RWPE1 (cell line): ENCODE measurements around the gene DDX24.

Source experiments
- CTCF ChIA-PET: fragments of 350-600 bp; sonication (Branson Sonifier 250); formaldehyde crosslinking; extraction: SDS; loops from one replicate; lab custom pipeline; 2021; lab: Yijun Ruan, JAX
- POLR2A ChIA-PET: fragments of 400-600 bp; formaldehyde crosslinking; extraction: SDS; loops from one replicate; lab custom pipeline; 2020; ENCODE audit warnings: antibody characterized with exemption; ENCODE audit not compliant: low non-redundant PET; lab: Yijun Ruan, JAX
- DNase-seq: peaks from one replicate; pipeline ENCODE4 v3.0.0; 2012; ENCODE audit warnings: low spot score
- H3K27ac ChIP-seq: fragments of 450-650 bp; 2 replicates; pipeline ENCODE4 v1.5.1; 2017
- TF ChIP-seq, protein P1 (sequence below): fragments of 450-650 bp; conservative IDR thresholded peaks from 2 replicates; pipeline ENCODE4 v1.5.1; 2017; ENCODE audit warnings: low read depth, mild to moderate bottlenecking

Gene DDX24

GRCh38 chr14:94030571-94030970, 50.4 kb downstream of the DDX24 start:
- ChIA-PET POLR2A (no interaction called here), CTCF (interaction anchor here (0.6 kb wide), 1 partner anchor 1175 kb away, joined by 3 read pairs; no protein-coding TSS in a partner anchor)
- DNase-seq, result no peak
- TF ChIP-seq, protein P1, sequence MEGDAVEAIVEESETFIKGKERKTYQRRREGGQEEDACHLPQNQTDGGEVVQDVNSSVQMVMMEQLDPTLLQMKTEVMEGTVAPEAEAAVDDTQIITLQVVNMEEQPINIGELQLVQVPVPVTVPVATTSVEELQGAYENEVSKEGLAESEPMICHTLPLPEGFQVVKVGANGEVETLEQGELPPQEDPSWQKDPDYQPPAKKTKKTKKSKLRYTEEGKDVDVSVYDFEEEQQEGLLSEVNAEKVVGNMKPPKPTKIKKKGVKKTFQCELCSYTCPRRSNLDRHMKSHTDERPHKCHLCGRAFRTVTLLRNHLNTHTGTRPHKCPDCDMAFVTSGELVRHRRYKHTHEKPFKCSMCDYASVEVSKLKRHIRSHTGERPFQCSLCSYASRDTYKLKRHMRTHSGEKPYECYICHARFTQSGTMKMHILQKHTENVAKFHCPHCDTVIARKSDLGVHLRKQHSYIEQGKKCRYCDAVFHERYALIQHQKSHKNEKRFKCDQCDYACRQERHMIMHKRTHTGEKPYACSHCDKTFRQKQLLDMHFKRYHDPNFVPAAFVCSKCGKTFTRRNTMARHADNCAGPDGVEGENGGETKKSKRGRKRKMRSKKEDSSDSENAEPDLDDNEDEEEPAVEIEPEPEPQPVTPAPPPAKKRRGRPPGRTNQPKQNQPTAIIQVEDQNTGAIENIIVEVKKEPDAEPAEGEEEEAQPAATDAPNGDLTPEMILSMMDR, result no peak
- H3K27ac ChIP-seq, result no peak overlapping the region

DNA sequence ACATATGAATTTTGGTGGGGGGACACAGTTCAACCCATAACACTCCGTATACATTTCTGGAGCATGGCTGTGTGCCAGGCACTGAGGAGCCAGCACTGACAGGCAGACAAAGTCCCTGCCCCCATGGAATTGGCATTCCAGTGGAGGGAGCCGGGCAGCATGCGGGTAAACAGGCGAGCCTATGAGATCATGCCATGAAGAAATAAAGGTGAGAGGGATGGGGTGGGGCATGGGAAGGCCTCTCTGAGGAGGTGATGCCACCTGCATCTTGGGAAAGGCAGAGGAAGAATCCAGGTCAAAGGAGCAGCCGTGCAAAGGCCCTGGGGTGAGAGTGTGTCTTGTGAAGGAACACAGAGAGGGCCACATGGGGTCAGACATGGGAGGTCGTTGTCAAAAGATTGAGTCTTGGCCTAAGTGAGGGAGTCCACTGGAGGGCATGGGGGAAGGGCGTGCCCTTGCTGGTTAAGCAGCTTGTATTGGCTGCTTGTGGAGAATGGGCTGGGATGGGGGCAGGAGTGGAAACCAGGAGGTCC, 51.3 kb downstream of the DDX24 start:
- no peak overlapping the region for H3K27ac ChIP-seq
- DNase-seq, result no peak
- CTCF ChIA-PET, result interaction anchor here (0.6 kb wide), 1 partner anchor 107 kb away, joined by 4 read pairs; no protein-coding TSS in a partner anchor
- POLR2A ChIA-PET, result no interaction called here
- TF ChIP-seq, protein P1, result no peak

GRCh38 chr14:94029265-94029664, 51.7 kb downstream of the DDX24 start:
- no peak for DNase-seq
- ChIA-PET POLR2A (no interaction called here), CTCF (no interaction called here)
- H3K27ac ChIP-seq, result no peak overlapping the region
- TF ChIP-seq, protein P1, result no peak

DNA sequence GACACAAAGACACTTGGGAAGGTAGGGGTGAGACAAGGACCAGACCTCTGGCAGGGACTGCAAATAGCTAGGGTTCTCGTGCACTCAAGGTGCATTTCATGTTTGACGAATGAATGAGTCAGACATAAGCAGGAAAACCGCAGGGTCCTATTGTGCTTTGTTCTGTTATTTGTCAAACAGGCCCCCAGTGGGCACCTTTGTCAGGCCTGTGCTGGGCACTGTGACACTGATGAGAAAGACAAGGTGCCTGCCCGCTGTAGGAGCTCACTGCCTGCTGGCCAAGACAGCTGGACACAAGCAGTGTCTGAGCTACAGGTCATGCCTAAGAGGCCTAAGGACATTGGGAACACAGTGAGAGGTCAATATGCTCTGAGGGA, 52.6 kb downstream of the DDX24 start:
- TF ChIP-seq, protein P1, result no peak
- CTCF ChIA-PET, result interaction anchor here (0.6 to 1.2 kb wide), 2 partner anchors 11 to 108 kb away, joined by 3 to 7 read pairs; no protein-coding TSS in a partner anchor
- no peak overlapping the region for H3K27ac ChIP-seq
- POLR2A ChIA-PET, result no interaction called here
- peak; percentile 66 for DNase-seq

- no peak overlapping the region for H3K27ac ChIP-seq
- POLR2A ChIA-PET, result no interaction called here
- TF ChIP-seq, protein P1, result no peak
- CTCF ChIA-PET, result interaction anchor here (0.6 to 1.8 kb wide), 3 partner anchors 8 to 109 kb away, joined by 3 to 7 read pairs (median 7); no protein-coding TSS in a partner anchor
- peak; percentile 30 for DNase-seq
These were observed 53.2 kb downstream of the DDX24 start for GRCh38 chr14:94027566-94028449.

DNA sequence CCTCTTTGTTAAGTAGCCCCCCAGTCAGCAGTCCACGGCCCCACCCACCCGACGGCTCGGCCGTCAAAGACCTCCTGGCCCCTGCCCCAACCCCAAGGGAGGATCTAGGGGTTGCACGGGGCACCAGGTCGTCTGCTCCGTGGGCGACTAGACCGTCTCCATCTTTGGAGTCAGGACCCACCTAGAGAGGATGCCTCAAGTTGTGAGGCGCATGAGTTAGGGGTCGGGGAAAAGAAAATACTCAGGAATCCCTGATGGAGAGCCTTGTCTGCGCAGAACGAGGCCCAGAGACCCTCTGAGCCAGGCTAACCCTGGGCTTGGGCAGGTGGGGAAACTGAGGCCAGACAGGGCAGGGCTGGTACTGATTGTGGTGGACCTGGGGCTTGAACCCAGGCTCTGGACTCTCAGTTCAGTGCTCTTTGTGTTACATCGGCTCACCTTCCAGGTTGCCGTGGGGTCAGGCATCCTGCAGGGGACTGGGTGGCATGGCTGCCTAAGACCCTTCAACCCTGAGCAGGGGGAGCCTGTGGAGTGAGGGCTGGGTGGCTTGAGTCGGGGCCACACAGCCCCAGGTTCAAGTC, 54.0 kb downstream of the DDX24 start:
- no peak overlapping the region for H3K27ac ChIP-seq
- TF ChIP-seq, protein P1, result no peak
- ChIA-PET CTCF (interaction anchor here (1.2 to 1.8 kb wide), 2 partner anchors 9 to 110 kb away, joined by 7 read pairs; no protein-coding TSS in a partner anchor), POLR2A (no interaction called here)
- DNase-seq, result no peak
